NOMO-1 (cell line): ENCODE results near the gene WWOX.

Source experiments
- DNase-seq, 2 experiments: peaks; one replicate each; lab custom pipeline; 2025; ENCODE audit not compliant: unreplicated experiment in 2 of 2; lab: John Stamatoyannopoulos, UW

The WWOX gene

GRCh38 chr16:78852081-78852635 lies 752.7 kb downstream of the WWOX start:
- no peak for DNase-seq

- no peak for DNase-seq
These were observed 762.6 kb downstream of the WWOX start for GRCh38 chr16:78862022-78862421.

- no peak for DNase-seq
These were observed 767.1 kb downstream of the WWOX start for GRCh38 chr16:78866521-78866920.

GRCh38 chr16:78869492-78869891 lies 770.0 kb downstream of the WWOX start:
- no peak for DNase-seq

GRCh38 chr16:78871241-78871640 lies 771.8 kb downstream of the WWOX start:
- DNase-seq = no peak

GRCh38 chr16:78876671-78877070 lies 777.2 kb downstream of the WWOX start:
- no peak for DNase-seq

- DNase-seq = no peak
These were observed 777.7 kb downstream of the WWOX start for GRCh38 chr16:78877114-78877655.

GRCh38 chr16:78878570-78878969 lies 779.1 kb downstream of the WWOX start:
- DNase-seq = no peak

- DNase-seq = no peak
These were observed 779.6 kb downstream of the WWOX start for GRCh38 chr16:78879011-78879410.

- DNase-seq = no peak
These were observed 782.7 kb downstream of the WWOX start for GRCh38 chr16:78882150-78882549.

GRCh38 chr16:78882751-78883150 lies 783.3 kb downstream of the WWOX start:
- DNase-seq = no peak

GRCh38 chr16:78884204-78884603 lies 784.8 kb downstream of the WWOX start:
- DNase-seq = no peak

GRCh38 chr16:78889346-78889745 lies 789.9 kb downstream of the WWOX start:
- DNase-seq = no peak

GRCh38 chr16:78890373-78890895 lies 791.0 kb downstream of the WWOX start:
- DNase-seq = no peak

GRCh38 chr16:78892951-78893733 lies 793.7 kb downstream of the WWOX start:
- peak; percentile 72 to 74 for DNase-seq

GRCh38 chr16:78894886-78895285 lies 795.4 kb downstream of the WWOX start:
- DNase-seq = no peak

GRCh38 chr16:78895681-78896080 lies 796.2 kb downstream of the WWOX start:
- no peak for DNase-seq

- DNase-seq = no peak
These were observed 796.8 kb downstream of the WWOX start for GRCh38 chr16:78896280-78896679.

GRCh38 chr16:78897299-78897698 lies 797.8 kb downstream of the WWOX start:
- no peak for DNase-seq

- no peak for DNase-seq
These were observed 800.8 kb downstream of the WWOX start for GRCh38 chr16:78900044-78900811.

- no peak for DNase-seq
These were observed 801.5 kb downstream of the WWOX start for GRCh38 chr16:78900966-78901365.
